ENCODE data around the gene TMEM151A. TPM values are rescaled to one million over a fixed set of nuclear protein-coding genes. Genes with fewer than 3 reads are reported as not detected.

The TMEM151A gene
- total and polyA plus RNA-seq, 2 of the 4 experiments (the other 2 are of a cell fraction), result 0.03 TPM; not detected in 1

DNA sequence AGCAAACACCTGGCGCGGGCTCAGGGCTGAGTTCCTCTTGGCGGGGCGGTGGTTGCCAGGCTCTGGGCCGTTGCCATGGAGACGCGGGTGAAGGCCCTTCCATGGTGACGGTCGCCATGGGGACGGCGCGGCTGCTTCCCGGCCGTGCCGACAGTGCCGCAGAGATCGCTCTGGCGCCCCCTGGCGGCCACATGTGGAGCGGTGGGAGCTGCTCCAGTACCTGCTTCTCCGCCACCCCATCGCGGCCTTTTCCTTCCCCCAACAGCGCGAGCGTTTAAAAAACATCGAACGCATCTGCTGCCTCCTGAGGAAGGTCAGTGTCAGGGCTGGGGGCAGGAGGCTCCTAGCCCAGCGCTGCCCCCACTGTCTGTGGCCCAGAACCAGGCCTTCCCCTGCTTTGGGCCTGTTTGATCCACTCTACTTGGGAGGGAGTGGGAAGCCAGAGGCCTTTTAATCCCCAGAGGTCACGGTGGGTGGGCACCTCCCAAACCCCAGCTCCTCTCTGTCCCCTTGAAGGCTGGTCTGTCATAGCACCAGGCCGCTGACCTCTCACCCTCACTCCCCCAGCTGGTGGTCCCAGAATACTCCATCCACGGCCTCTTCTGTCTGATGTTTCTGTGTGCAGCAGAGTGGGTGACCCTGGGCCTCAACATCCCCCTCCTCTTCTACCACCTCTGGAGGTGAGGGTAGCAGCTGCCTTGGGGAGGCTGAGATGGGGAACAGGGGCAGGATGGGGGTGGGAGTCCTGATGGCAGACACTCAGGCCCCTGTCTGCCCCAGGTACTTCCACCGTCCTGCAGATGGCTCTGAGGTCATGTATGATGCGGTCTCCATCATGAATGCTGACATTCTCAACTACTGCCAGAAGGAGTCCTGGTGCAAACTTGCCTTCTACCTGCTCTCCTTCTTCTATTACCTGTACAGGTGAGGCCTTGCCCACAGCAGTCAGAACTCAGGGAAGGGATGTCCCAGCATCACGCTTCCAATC lies 8.9 kb upstream of the TMEM151A start:
- no peak overlapping the region for H2BK5ac ChIP-seq (ENCODE audit: low read depth, low read length, poor library complexity, severe bottlenecking)
- H3K79me1 ChIP-seq (ENCODE audit: low read depth in 1 of 2, low read length in 2 of 2), result peaks cover 12 to 36% of the 10 kb centered on the region in 2 experiments; a peak in 3 of 4 replicates
- no peak overlapping the region for H4K5ac ChIP-seq (ENCODE audit: low read depth, low read length)
- peak; percentile 91 for DNase-seq
- no peak overlapping the region for H3K4me2 ChIP-seq (ENCODE audit: low read depth, low read length)
- no peak overlapping the region for H3K9ac ChIP-seq (ENCODE audit: low read depth, low read length)
- peaks cover 12% of the 10 kb centered on the region for H3K9me1 ChIP-seq (ENCODE audit: insufficient read depth, low read length)
- ATAC-seq (ENCODE audit: low read depth), result peak; percentile 80
- H4K8ac ChIP-seq (ENCODE audit: low read depth in 2 of 2, low read length in 2 of 2), result no peak overlapping the region
- peak overlapping the region; percentile 28 for H2AFZ ChIP-seq (replicated peaks; ENCODE audit: low read length, poor library complexity)
- dilution Hi-C loops (cut with HindIII; ENCODE audit: low sequenced_read_pairs, unreplicated experiment), result no loop called here
- WGBS, 2 experiments (ENCODE audit: extremely low coverage in 2 of 2, insufficient read length in 1 of 2), result 2% methylated on average over 9 of the region's 35 CpGs; no CpG with 5 or more reads in 1 of the 2 experiments
- no peak overlapping the region for H3K56ac ChIP-seq (ENCODE audit: extremely low read depth, insufficient read depth, low read length)
- H2BK20ac ChIP-seq (ENCODE audit: low read depth, low read length), result no peak overlapping the region
- no peak overlapping the region for H3K4ac ChIP-seq (ENCODE audit: low read depth, low read length)
- CTCF ChIA-PET, result interaction anchor here (0.6 to 1.4 kb wide), 6 partner anchors 10 to 52 kb away, joined by 3 to 5 read pairs (median 3); partner anchors contain the start of gene RAB1B
- H3K27ac ChIP-seq (ENCODE audit: insufficient read depth, low read length), result no peak overlapping the region
- POLR2A ChIA-PET (ENCODE audit: unreplicated experiment), result no interaction called here
- H4K20me1 ChIP-seq (ENCODE audit: insufficient read depth, low read length), result peaks cover 38% of the 10 kb centered on the region
- intact Hi-C loops (cut with micrococcal nuclease), result loop anchor here (1.0 kb wide), 1 partner anchor 54 kb away; the partner anchor contains the start of gene RIN1
- no peak overlapping the region for H3K18ac ChIP-seq (ENCODE audit: low read depth, low read length)
- no peak overlapping the region for H3K4me3 ChIP-seq (ENCODE audit: insufficient read depth, low read depth, low read length)
- no peak overlapping the region for H3K23ac ChIP-seq (ENCODE audit: low read depth, low read length)
- no peaks in the 10 kb centered on the region for H3K9me3 ChIP-seq (ENCODE audit: control insufficient read depth, insufficient read depth, low read length)
- in situ Hi-C loops (cut with MboI; ENCODE audit: low sequenced_read_pairs), result no loop called here
- H4K91ac ChIP-seq (ENCODE audit: insufficient read depth, low read depth, low read length), result no peak overlapping the region
- no TSS peak for BruUV-seq (replicated peaks)
- H3K14ac ChIP-seq (replicated peaks; ENCODE audit: low read depth, low read length), result no peak overlapping the region
- H3K27me3 ChIP-seq (ENCODE audit: control insufficient read depth, insufficient read depth, low read length), result no peaks in the 10 kb centered on the region; the same call in 1 of the 2 replicates
- TF ChIP-seq CHD1 (IDR thresholded peaks at IDR 0.05; ENCODE audit: low read depth, low read length), result no peak
- peak; percentile 61 for TF ChIP-seq RAD21 (IDR thresholded peaks at IDR 0.05; ENCODE audit: low read length)
- TF ChIP-seq NFE2L2 (IDR thresholded peaks at IDR 0.05; ENCODE audit: low read depth, low read length), result 0 out of 2 replicates have a peak, but pooled peaks have one; percentile 10
- peak; percentile 51; the same call in 1 of the 2 replicates for TF ChIP-seq RFX5 (IDR thresholded peaks at IDR 0.05; ENCODE audit: low read depth, low read length)
- TF ChIP-seq BHLHE40 (IDR thresholded peaks at IDR 0.05; ENCODE audit: low read depth, low read length), result peak; percentile 57; the same call in 1 of the 2 replicates
- TF ChIP-seq SMC3 (IDR thresholded peaks at IDR 0.05; ENCODE audit: low read depth, low read length), result peak; percentile 72
- TF ChIP-seq, protein P1, sequence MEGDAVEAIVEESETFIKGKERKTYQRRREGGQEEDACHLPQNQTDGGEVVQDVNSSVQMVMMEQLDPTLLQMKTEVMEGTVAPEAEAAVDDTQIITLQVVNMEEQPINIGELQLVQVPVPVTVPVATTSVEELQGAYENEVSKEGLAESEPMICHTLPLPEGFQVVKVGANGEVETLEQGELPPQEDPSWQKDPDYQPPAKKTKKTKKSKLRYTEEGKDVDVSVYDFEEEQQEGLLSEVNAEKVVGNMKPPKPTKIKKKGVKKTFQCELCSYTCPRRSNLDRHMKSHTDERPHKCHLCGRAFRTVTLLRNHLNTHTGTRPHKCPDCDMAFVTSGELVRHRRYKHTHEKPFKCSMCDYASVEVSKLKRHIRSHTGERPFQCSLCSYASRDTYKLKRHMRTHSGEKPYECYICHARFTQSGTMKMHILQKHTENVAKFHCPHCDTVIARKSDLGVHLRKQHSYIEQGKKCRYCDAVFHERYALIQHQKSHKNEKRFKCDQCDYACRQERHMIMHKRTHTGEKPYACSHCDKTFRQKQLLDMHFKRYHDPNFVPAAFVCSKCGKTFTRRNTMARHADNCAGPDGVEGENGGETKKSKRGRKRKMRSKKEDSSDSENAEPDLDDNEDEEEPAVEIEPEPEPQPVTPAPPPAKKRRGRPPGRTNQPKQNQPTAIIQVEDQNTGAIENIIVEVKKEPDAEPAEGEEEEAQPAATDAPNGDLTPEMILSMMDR (conservative IDR thresholded peaks at IDR 0.05; ENCODE audit: low read depth, low read length), result peak; percentile 96
- TF ChIP-seq MAZ (IDR thresholded peaks at IDR 0.05; ENCODE audit: borderline replicate concordance, low read depth, low read length), result peak; percentile 49; the same call in 1 of the 2 replicates
- TF ChIP-seq MXI1 (IDR thresholded peaks at IDR 0.05; ENCODE audit: borderline replicate concordance, low read depth, low read length), result peak; percentile 99
- TF ChIP-seq POLR2A (IDR thresholded peaks at IDR 0.05; ENCODE audit: low read depth, low read length), result 0 out of 2 replicates have a peak, but pooled peaks have one; percentile 42
- TF ChIP-seq MAFK (IDR thresholded peaks at IDR 0.05; ENCODE audit: low read depth, low read length), result no peak
- peaks cover 16% of the 10 kb centered on the region; the same call in 1 of the 2 replicates for H3K36me3 ChIP-seq (ENCODE audit: control insufficient read depth, insufficient read depth, low read length)
- no peak overlapping the region for H2BK15ac ChIP-seq (ENCODE audit: low read depth, low read length)
- H2AK5ac ChIP-seq (ENCODE audit: low read depth, low read length), result no peak overlapping the region
- no peak overlapping the region for H2BK120ac ChIP-seq (ENCODE audit: low read depth, low read length)
- H3K4me1 ChIP-seq (ENCODE audit: control insufficient read depth, insufficient read depth, low read length), result peaks cover 7% of the 10 kb centered on the region
- peak overlapping the region; percentile 85 for H2AK9ac ChIP-seq (replicated peaks; ENCODE audit: low read depth, low read length, poor library complexity)

Data from IMR-90 (cell line).